H9 (cell line): Measurements from ENCODE around the gene UCKL1. TPM values are rescaled to one million over a fixed set of nuclear protein-coding genes. Genes with fewer than 3 reads are reported as not detected.
A peak's percentile ranks its signal among the peaks of the same experiment; 100 is the strongest.

ENCODE experiments used
- DNase-seq: peaks from one replicate; pipeline ENCODE4 v3.0.0-alpha.2; 2017
- H2AFZ ChIP-seq: one replicate; pipeline ENCODE4 v1.6.1; 2013; ENCODE audit warnings: mild to moderate bottlenecking, low read length, control low read depth, moderate library complexity
- H2AK5ac ChIP-seq: 2 replicates; pipeline ENCODE4 v1.6.1; 2013; ENCODE audit warnings: low read length, control low read depth, mixed read lengths; ENCODE audit not compliant: insufficient read length
- H2BK120ac ChIP-seq: one replicate; pipeline ENCODE4 v1.6.1; 2013; ENCODE audit warnings: low read depth, mild to moderate bottlenecking, low read length, control low read depth, inconsistent platforms; ENCODE audit not compliant: poor library complexity, severe bottlenecking
- H2BK12ac ChIP-seq: 2 replicates; pipeline ENCODE4 v1.6.1; 2013; ENCODE audit warnings: low read length, control low read depth, mixed read lengths, low read depth; ENCODE audit not compliant: insufficient read length
- H2BK15ac ChIP-seq: 2 replicates; pipeline ENCODE4 v1.6.1; 2013; ENCODE audit warnings: low read depth, low read length, control low read depth
- H2BK20ac ChIP-seq: one replicate; pipeline ENCODE4 v1.6.1; 2013; ENCODE audit warnings: low read depth, mild to moderate bottlenecking, low read length, control low read depth, inconsistent platforms; ENCODE audit not compliant: poor library complexity, severe bottlenecking
- H2BK5ac ChIP-seq: 2 replicates; pipeline ENCODE4 v1.6.1; 2013; ENCODE audit warnings: low read length, control low read depth, mixed read lengths; ENCODE audit not compliant: insufficient read length
- H3K14ac ChIP-seq: 2 replicates; pipeline ENCODE4 v1.6.1; 2013; ENCODE audit warnings: low read length, control low read depth; ENCODE audit not compliant: insufficient read depth
- H3K18ac ChIP-seq: 2 replicates; pipeline ENCODE4 v1.6.1; 2013; ENCODE audit warnings: low read depth, mild to moderate bottlenecking, mixed read lengths, low read length, control low read depth; ENCODE audit not compliant: insufficient read length
- H3K23ac ChIP-seq: 2 replicates; pipeline ENCODE4 v1.6.1; 2013; ENCODE audit warnings: low read length, control low read depth, mixed read lengths, low read depth; ENCODE audit not compliant: insufficient read length
- H3K23me2 ChIP-seq: 2 replicates; pipeline ENCODE4 v1.6.1; 2013; ENCODE audit warnings: low read depth, mild to moderate bottlenecking, mixed read lengths, low read length, control low read depth; ENCODE audit not compliant: insufficient read length, poor library complexity, severe bottlenecking
- H3K27ac ChIP-seq: 2 replicates; pipeline ENCODE4 v1.5.1; 2013; ENCODE audit warnings: low read length, control low read depth, mixed read lengths, low read depth; ENCODE audit not compliant: insufficient read length
- H3K27me3 ChIP-seq: 2 replicates; pipeline ENCODE4 v1.6.1; 2013; ENCODE audit warnings: low read length, control low read depth, inconsistent platforms; ENCODE audit not compliant: insufficient read depth
- H3K4ac ChIP-seq: 2 replicates; pipeline ENCODE4 v1.6.1; 2013; ENCODE audit warnings: low read depth, mild to moderate bottlenecking, control low read depth, inconsistent platforms, low read length, moderate library complexity
- H3K4me1 ChIP-seq: 2 replicates; pipeline ENCODE4 v1.6.1; 2013; ENCODE audit warnings: low read length, control low read depth, inconsistent platforms; ENCODE audit not compliant: insufficient read depth
- H3K4me2 ChIP-seq: 2 replicates; pipeline ENCODE4 v1.6.1; 2013; ENCODE audit warnings: low read length, control low read depth, mixed read lengths; ENCODE audit not compliant: insufficient read length, insufficient read depth
- H3K56ac ChIP-seq: 2 replicates; pipeline ENCODE4 v1.6.1; 2013; ENCODE audit warnings: low read depth, mild to moderate bottlenecking, mixed read lengths, low read length, control low read depth; ENCODE audit not compliant: insufficient read length
- H3K79me1 ChIP-seq: 2 replicates; pipeline ENCODE4 v1.6.1; 2013; ENCODE audit warnings: low read depth, mild to moderate bottlenecking, moderate library complexity, low read length, control low read depth, inconsistent platforms; ENCODE audit not compliant: insufficient read depth, poor library complexity, severe bottlenecking
- H3K79me2 ChIP-seq: 2 replicates; pipeline ENCODE4 v1.6.1; 2013; ENCODE audit warnings: low read length, control low read depth, inconsistent platforms; ENCODE audit not compliant: insufficient read depth
- H3K9ac ChIP-seq: 2 replicates; pipeline ENCODE4 v1.6.1; 2013; ENCODE audit warnings: low read length, control low read depth, mixed read lengths; ENCODE audit not compliant: insufficient read length; ENCODE audit errors: extremely low read depth
- H3K9me3 ChIP-seq: one replicate; pipeline ENCODE4 v1.6.1; 2013; ENCODE audit warnings: low read depth, low read length, inconsistent platforms; ENCODE audit not compliant: control insufficient read depth
- H3T11ph ChIP-seq: one replicate; pipeline ENCODE4 v1.6.1; 2013; ENCODE audit warnings: mild to moderate bottlenecking, low read length, control low read depth, inconsistent platforms
- H4K20me1 ChIP-seq: one replicate; pipeline ENCODE4 v1.6.1; 2013; ENCODE audit not compliant: control insufficient read depth, insufficient read length, insufficient read depth
- H4K5ac ChIP-seq: 2 replicates; pipeline ENCODE4 v1.6.1; 2013; ENCODE audit warnings: low read depth, mild to moderate bottlenecking, mixed read lengths, low read length, control low read depth; ENCODE audit not compliant: insufficient read length
- H4K8ac ChIP-seq: replicated peaks from 2 replicates; pipeline ENCODE4 v1.6.1; 2013; ENCODE audit warnings: low read length, control low read depth, mixed read lengths, low read depth; ENCODE audit not compliant: insufficient read length
- H4K91ac ChIP-seq: 2 replicates; pipeline ENCODE4 v1.6.1; 2013; ENCODE audit warnings: low read depth, mild to moderate bottlenecking, moderate library complexity, mixed read lengths, low read length, control low read depth; ENCODE audit not compliant: insufficient read length
- H3K27ac Mint-ChIP-seq, 3 experiments: 2 replicates in 2 of 3; 3 replicates in 1 of 3; pipeline ENCODE4 v1.8.0; 2020 to 2021; ENCODE audit warnings: mixed read lengths in 3 of 3, mild to moderate bottlenecking in 1 of 3, moderate library complexity in 1 of 3
- H3K27me3 Mint-ChIP-seq: 2 replicates; pipeline ENCODE4 v1.8.0; 2021; ENCODE audit warnings: low read depth, mild to moderate bottlenecking, moderate library complexity, mixed read lengths
- H3K36me3 Mint-ChIP-seq, 3 experiments: 2 replicates in 2 of 3; 3 replicates in 1 of 3; pipeline ENCODE4 v1.8.0; 2020 to 2021; ENCODE audit warnings: low read depth in 3 of 3, mixed read lengths in 3 of 3; ENCODE audit not compliant: insufficient read depth in 1 of 3
- H3K4me1 Mint-ChIP-seq, 2 experiments: 2 replicates each; pipeline ENCODE4 v1.8.0; 2020; ENCODE audit warnings: mixed read lengths in 2 of 2
- H3K4me3 Mint-ChIP-seq, 2 experiments: 2 replicates in 1 of 2; 3 replicates in 1 of 2; pipeline ENCODE4 v1.8.0; 2020 to 2021; ENCODE audit warnings: mild to moderate bottlenecking in 2 of 2, mixed read lengths in 2 of 2, moderate library complexity in 1 of 2
- H3K9me3 Mint-ChIP-seq, 2 experiments: 2 replicates in 1 of 2; 3 replicates in 1 of 2; pipeline ENCODE4 v1.8.0; 2020; ENCODE audit warnings: mild to moderate bottlenecking in 2 of 2, mixed read lengths in 2 of 2, moderate library complexity in 1 of 2
- CTCF ChIP-seq: fragments of 200-600 bp; sonication (generic); conservative IDR thresholded peaks from 3 replicates; pipeline ENCODE4 v1.8.0; 2021; ENCODE audit warnings: antibody characterized with exemption, mild to moderate bottlenecking
- WGBS: extraction: QIAGEN DNeasy Blood & Tissue Kit; methylation state at CpG from one replicate; pipeline ENCODE4 v1.1.7; 2013; ENCODE audit warnings: missing lambda C conversion rate, low lambda C conversion rate, mixed read lengths; ENCODE audit not compliant: insufficient read length; ENCODE audit errors: extremely low coverage; 5-methylcytosine and 5-hydroxymethylcytosine counted together
- total RNA-seq: library from RNA; stranded (reverse); gene quantifications from 2 replicates; pipeline ENCODE4 v1.2.1, GENCODE V29; 2021

Gene UCKL1
- total RNA-seq, 1 experiment from 2014 or later: 40.9 TPM

GRCh38 chr20:64001607-64002011, 45.4 kb upstream of the UCKL1 start:
- Histone ChIP-seq H2BK120ac (no peak overlapping the region), H3K79me1 (no peaks in the 10 kb centered on the region), H3K4me1 (no peaks in the 10 kb centered on the region), H3K23me2 (no peaks in the 10 kb centered on the region), H4K8ac (no peak overlapping the region), H2BK20ac (no peak overlapping the region), H2AK5ac (no peak overlapping the region), H3K23ac (no peak overlapping the region), H3K27me3 (no peaks in the 10 kb centered on the region), H3T11ph (no peak overlapping the region), H3K4me2 (no peak overlapping the region), H3K56ac (no peak overlapping the region), H3K9me3 (no peaks in the 10 kb centered on the region), H4K5ac (no peak overlapping the region), H4K91ac (no peak overlapping the region), H4K20me1 (no peaks in the 10 kb centered on the region), H3K9ac (no peak overlapping the region), H3K18ac (no peak overlapping the region), H2BK5ac (no peak overlapping the region), H2AFZ (no peak overlapping the region), H3K27ac (no peak overlapping the region), H3K14ac (no peak overlapping the region), H2BK15ac (no peak overlapping the region), H3K79me2 (no peaks in the 10 kb centered on the region), H2BK12ac (no peak overlapping the region), H3K4ac (no peak overlapping the region)
- DNase-seq: no peak
- no peak overlapping the region for H3K4me3 Mint-ChIP-seq
- H3K36me3 Mint-ChIP-seq: peaks cover 29 to 81% (median 75%) of the 10 kb centered on the region in 3 experiments; a peak in 6 of 7 replicates
- no peaks in the 10 kb centered on the region for H3K9me3 Mint-ChIP-seq
- H3K4me1 Mint-ChIP-seq: peaks cover 6 to 7% of the 10 kb centered on the region in 2 experiments; a peak in 2 of 4 replicates
- H3K27me3 Mint-ChIP-seq: no peaks in the 10 kb centered on the region
- WGBS: no CpG with 5 or more reads among the region's 11 CpGs
- peak overlapping the region in 2 of 3 experiments; percentile 16 to 83; a peak in 4 of 7 replicates for H3K27ac Mint-ChIP-seq
- no peak for TF ChIP-seq CTCF
